ENCODE data around the gene MAML3.

The MAML3 gene

DNA sequence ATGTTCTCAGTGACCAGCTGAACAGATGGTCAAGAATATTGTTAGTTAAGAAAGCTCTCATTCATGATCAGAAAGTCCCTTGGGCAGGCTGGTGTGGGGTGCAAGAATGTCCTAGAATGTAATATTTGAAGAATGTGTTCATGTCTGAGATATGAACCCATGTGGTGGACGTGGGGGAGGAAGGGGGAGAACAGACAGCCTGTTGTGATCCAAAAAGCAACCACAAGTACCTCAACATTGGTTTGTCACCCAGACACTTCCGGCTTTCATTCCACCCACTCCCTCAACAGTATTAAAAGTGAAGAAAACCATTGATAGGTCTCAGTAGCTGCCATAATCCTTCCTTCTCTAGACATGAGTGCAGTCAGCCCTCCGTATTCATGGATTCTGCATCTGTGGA is 82.2 kb downstream of the MAML3 start:
- no peak for TF ChIP-seq CTCF (IDR thresholded peaks at IDR 0.05; ENCODE audit: borderline replicate concordance, control extremely low read depth, extremely low read depth, insufficient read depth, missing control alignments)
- in situ Hi-C loops (cut with MboI; ENCODE audit: low sequenced_read_pairs, unreplicated experiment): no loop called here
- DNase-seq (ENCODE audit: low spot score): peak; percentile 42

- in situ Hi-C loops (cut with MboI; ENCODE audit: low sequenced_read_pairs, unreplicated experiment): no loop called here
- no peak for DNase-seq (ENCODE audit: low spot score)
- TF ChIP-seq CTCF (IDR thresholded peaks at IDR 0.05; ENCODE audit: borderline replicate concordance, control extremely low read depth, extremely low read depth, insufficient read depth, missing control alignments): no peak
Measured at GRCh38 chr4:140070973-140071372, 83.0 kb downstream of the MAML3 start.

GRCh38 chr4:140070366-140070765 is 83.6 kb downstream of the MAML3 start:
- TF ChIP-seq CTCF (IDR thresholded peaks at IDR 0.05; ENCODE audit: borderline replicate concordance, control extremely low read depth, extremely low read depth, insufficient read depth, missing control alignments): no peak
- in situ Hi-C loops (cut with MboI; ENCODE audit: low sequenced_read_pairs, unreplicated experiment): no loop called here
- DNase-seq (ENCODE audit: low spot score): no peak

DNA sequence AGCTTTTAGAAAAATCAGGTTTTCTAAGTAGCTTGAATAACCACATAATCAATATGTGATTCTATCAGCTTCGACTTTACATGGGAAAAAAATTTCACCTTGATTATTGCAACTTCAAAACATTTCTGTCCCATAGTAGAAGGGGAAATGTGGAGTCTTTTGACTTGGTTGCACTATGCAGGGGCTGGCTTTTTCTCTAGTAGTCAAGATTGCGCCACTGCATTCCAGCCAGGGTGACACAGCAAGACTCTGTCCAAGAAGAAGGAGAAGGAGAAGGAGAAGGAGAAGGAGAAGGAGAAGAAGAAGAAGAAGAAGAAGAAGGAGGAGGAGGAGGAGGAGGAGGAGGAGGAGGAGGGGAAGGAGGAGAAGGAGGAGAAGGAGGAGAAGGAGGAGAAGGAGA is 84.9 kb downstream of the MAML3 start:
- TF ChIP-seq CTCF (IDR thresholded peaks at IDR 0.05; ENCODE audit: borderline replicate concordance, control extremely low read depth, extremely low read depth, insufficient read depth, missing control alignments): no peak
- in situ Hi-C loops (cut with MboI; ENCODE audit: low sequenced_read_pairs, unreplicated experiment): no loop called here
- no peak for DNase-seq (ENCODE audit: low spot score)

DNA sequence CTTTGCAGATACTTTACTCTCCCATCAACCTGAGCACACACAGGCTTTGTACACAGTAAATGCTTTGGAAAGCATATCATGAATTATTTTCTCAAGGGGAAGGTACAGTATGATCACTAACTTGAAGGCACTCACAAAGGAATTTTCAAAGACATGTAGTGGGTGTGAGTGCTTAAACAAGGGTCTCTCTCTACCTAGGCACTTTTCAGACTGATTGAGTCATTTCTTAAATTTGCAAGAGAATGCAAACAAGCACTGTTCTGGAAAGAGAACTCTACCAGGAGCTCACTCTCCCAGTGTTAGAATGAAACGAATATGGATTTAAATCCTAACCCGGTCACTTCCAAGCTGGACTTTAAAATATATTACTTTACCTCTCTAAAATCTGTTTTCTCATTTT is 85.7 kb downstream of the MAML3 start:
- in situ Hi-C loops (cut with MboI; ENCODE audit: low sequenced_read_pairs, unreplicated experiment): no loop called here
- no peak for TF ChIP-seq CTCF (IDR thresholded peaks at IDR 0.05; ENCODE audit: borderline replicate concordance, control extremely low read depth, extremely low read depth, insufficient read depth, missing control alignments)
- no peak for DNase-seq (ENCODE audit: low spot score)

DNA sequence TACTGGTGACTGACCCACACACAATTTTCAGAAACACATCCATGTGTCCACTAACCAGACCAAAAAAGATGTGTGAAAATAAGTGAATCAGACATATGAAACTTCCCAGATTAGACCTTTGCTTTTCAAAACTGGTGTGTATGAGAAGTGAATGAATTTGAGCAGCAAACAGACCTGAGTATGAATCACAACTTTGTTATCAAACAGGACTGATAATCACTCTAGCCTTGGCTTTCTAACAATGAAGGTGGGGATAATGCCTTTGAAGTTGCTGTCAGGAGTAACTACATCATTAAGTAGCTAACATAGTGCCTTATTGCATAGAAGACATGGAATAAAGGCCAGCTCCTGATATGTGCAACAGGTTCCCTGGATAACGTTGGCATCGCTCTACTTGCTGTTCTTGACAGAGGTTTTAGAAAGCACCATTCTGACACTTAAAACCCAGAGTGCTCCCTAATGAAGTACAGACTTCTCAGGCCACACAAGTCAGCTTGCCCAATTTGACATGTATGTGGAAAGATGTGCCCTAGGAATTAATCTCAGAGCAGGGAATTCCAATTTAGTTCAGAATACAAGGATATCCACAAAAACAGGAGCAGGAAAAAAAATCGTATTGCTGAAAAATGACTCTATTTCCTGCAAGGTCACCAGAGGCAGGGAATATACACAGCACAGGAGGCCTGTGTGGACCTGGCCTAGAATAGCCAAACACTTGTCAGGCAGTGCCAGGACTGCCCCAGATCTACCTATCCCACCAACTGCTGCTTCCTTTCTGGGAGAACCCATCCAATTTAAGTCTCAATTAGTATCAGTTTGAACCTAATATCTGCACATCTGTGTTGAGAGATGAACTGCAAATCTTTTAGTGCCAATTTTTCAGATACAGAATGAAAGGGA is 87.7 kb downstream of the MAML3 start:
- in situ Hi-C loops (cut with MboI; ENCODE audit: low sequenced_read_pairs, unreplicated experiment): no loop called here
- DNase-seq (ENCODE audit: low spot score): no peak
- TF ChIP-seq CTCF (IDR thresholded peaks at IDR 0.05; ENCODE audit: borderline replicate concordance, control extremely low read depth, extremely low read depth, insufficient read depth, missing control alignments): no peak
